Eye (tissue), 1 donor: Measurements from ENCODE around the gene TET3.

ENCODE experiments used
- DNase-seq: peaks from one replicate; pipeline ENCODE4 v3.0.0-alpha.2; 2015

TET3 gene

DNA sequence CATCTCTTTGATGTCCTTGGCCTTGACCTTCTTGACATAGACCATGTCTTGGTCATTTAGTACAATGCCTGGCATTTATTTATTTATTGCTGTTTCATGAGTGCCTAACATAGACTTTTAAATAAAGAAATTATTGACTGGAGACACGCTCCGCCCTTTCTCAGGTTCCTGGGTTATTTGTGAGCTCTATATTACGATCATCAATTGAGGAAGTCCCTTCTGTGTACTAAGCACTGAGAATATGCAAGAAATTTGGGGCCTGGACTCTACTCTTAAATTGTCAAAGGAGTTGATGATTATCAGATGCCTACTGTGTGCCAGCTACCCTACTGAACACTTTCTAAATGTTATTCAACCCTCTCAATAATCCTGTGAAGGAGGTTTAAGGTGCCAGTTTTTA is 19.7 kb upstream of the TET3 start:
- DNase-seq = no peak

DNA sequence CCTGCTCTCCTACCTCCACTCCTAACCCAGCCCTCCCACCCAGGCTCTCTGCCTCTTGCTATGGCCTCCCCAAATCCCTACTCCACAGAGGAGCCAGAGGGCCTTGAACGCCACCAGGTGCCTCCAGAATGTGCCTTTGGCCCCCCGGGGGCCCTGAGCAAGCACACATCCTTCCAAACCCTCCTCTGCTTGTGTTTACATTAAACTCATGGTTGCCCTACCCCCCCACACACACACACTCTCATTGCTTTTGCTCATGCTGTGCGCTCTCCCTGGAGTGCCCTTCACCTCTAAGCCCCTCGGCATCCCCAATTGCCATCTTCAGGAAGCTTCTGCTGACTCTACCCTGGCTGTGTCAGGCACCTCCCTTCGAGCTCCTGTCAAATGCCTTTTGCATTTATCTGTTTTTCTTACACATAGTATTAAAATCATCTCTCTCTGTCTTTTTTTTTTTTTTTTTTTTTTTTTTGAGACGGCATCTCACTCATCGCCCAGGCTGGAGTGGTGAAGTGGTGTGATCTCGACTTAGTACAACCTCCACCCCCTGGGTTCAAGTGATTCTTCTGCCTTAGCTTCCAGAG is 16.3 kb upstream of the TET3 start:
- no peak for DNase-seq

DNA sequence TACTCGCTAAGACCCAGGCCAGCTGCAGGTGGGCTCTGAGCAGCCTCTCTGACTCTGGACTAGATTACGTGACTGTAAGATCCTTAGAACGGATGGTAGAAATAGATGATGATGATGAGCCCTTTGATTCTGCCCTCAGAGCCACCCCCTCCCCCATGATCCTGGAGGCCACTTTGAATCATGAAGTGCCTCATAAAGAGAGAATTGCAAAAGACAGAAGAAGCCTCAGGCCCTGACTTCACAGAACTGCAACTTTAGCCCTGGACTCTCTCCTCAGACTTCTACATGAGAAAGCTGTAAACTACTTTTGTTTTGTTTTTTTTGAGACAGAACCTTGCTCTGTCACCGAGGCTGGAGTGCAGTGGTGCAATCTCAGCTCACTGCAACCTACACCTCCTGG is 15.4 kb upstream of the TET3 start:
- DNase-seq = no peak

DNA sequence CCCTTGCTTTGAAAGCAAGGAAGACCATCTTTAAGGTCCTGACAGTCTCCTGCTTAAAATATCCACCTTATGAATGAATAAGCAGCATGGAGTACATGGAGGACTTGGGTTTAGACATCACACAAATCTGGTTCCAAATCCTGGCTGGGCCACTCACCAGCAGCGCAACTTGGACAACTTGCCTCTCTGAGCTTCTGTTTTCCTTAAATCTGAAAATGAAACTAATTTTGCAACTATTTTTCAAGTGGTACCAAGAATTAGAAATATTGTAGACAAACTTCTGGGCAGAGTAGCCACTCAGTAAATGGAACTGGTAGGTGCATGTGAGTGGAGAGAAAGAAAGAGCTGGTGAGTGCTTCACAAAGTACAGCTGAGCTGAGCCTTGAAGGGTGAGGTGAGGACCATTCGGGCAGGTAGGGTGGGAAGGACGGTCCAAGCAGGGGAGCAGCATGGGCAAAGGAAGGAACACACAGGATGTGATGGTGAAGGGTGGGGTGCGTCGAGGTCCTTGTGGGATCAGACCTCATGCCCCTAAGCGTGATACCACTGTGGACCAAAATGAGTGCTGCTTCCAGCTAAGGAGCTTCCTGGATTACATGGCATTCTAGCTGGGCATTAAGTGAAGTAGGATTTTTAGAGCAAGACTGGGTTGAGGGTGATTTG is 14.4 kb upstream of the TET3 start:
- DNase-seq = no peak

DNA sequence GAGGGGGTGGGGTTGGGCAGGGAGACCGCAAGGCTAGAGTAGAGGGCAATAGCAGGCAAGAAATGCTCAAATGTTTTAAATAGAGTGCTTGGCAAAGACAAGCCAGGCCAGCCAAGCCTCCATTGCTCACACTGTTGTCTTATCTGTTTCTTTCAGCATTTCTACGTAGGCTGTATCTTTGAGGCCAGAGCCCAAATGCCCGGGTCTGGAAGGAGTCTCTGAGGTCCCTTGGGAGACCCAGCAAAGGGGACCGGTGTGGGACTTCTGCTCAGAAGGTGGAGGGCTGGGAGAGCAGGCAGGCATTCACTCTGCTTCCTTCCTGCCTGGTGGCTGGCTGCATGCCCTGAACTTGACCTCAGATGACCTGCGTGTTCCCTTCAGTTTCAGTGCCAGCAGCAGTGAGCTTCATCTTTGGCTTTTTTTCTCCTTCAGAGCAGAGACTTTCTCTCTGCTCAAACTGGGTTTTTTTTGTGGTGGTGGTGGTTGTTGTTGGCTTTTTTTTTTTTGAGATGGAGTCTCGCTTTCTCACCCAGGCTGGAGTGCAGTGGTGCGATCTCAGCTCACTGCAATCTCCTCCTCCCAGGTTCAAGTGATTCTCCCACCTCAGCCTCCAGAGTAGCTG is 13.7 kb upstream of the TET3 start:
- no peak for DNase-seq

DNA sequence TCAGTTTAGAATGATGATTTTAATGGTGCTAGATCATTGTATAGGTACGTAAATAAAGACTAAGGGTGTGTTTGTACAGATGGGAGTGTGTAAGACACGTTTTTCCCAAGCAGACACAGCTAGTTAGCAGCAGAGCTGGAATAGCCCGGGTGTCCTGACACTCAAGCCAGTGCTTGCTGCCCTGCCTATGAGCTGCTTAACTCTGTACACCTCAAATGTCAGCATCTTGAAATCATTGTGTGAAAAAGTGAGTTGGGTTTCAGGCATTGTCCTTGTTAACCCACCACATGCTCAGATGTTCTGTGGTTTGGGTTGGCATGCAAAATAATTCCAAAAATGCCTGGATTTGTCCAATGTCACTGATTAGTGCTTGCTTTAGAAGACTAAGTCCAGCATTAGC is 13.0 kb upstream of the TET3 start:
- no peak for DNase-seq

DNA sequence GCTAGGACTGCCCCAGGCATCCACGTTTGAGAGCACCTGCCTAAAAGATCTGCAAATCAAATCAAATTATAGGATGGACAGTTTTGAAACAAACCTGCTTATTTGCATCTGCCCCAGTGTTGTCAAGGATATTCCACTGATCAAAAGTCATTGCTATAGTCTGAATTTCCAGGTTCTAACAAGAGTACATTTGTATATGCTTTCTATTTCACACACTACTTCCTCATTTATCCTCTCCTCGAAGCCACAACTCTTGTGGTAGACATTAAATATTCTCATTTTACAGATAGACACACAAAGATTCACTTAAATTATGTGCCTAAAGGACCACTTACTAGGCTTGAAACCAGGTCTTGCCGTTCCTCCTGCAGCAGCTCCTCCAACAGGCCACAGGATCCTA is 11.9 kb upstream of the TET3 start:
- DNase-seq = no peak

DNA sequence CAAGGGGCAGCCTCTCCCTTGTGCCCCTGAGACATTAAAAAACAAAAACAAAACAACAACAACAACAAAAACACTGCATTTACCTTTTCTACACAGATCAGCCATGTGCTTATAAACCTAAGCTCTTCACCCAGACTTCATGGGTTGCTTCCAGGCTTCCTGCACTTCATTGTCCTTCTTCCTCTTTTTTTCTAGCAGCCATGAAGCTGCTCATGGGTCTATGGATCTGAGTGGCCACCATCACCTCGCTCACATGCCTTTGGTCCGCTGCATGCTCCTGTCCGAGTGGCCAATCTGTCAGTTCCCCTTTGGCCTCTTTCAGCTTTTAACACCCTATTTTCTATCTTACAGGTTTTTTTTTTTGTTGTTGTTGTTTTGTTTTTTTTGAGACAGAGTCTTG is 9.0 kb upstream of the TET3 start:
- DNase-seq = no peak

DNA sequence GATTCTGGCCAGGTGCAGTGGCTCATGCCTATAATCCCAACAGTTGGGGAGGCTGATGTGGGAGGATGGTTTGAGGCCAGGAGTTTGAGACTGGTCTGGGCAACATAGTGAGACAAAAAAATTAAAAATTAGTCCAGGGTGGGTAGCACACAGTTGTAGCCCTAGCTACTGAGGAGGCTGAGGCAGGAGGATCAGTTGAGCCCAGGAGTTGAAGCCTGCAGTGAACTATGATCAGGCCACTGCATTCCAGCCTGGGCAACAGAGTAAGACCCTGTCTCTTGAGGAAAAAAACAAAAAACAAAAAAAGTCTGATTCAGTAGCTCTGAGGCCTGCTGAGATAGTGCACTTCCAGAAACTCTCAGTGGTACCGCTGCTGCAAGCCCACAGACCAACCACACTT is 7.9 kb upstream of the TET3 start:
- no peak for DNase-seq

DNA sequence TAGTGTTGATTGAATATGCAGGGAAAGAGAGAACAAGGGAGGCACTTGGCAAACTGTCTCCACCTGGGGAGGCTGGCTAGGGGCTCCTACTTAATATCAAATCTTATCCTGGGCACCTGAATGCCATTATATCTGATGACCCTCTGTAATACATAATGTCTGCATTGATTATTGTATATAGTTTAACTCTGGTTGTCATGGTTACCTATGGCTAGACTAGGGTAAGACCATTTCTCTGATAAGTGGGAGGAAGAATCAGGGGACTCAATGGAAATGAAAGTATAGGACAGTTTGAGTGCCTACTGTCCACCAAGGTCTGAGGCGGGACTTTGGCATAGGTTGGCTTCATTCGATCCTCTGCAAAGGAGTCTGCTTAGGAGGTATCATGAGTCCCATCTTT is 7.2 kb upstream of the TET3 start:
- DNase-seq = no peak

DNA sequence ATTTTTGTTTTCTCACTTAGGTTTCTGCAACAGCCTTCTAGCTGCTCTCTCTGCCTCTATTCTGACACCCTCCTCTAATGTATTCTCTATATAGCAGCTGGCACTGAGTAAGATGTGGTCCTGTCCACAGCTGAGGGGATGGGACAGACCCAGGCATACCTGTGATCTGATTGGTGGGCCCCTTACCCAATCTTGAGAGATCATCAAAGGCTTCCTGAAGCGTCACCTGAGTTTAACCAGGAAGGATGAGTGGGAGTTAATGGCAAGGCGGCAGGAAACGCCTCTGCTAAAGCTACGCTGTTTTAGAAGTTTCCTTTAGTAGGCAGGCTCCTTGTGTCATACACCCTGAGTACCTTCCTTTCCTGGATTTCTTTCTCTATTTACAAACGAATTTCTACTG is 5.7 kb upstream of the TET3 start:
- DNase-seq = no peak

DNA sequence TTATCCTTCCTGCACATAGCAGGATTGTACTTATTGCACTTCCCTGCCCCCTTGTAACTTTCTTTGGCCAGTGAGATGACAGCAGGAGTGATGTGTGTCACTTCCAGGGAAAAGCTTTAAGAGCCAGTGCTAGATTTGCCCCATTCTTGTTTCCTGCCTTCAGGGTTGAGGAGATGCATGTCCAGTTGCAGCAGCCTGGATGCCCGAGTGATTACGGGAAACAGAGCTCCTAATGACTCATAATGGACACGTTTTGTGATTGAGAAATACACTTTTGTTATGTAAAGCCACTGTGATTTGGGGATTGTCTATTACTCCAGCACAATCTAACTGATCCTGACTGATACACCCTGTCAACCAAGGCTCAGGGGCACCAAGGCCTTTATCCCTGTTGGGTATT is 5.0 kb upstream of the TET3 start:
- no peak for DNase-seq

DNA sequence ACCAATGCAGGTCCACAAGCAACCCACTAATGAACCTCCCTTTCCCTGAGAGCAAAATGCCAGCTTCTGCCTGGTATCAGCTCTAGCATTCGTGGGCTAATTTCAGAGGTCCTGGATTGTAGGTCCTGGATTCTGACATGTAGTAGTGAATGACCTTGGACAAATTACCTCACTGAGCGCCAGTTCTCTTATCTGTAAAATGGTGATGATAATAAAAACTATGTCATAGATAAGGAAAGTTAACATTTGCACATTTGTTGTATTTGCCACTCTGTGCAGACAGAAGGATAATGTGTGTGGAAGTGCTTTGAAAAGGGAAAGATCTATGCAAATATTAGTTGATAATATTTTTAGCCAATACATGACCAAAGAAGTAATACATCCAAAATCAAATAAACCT is 4.1 kb upstream of the TET3 start:
- DNase-seq = no peak

DNA sequence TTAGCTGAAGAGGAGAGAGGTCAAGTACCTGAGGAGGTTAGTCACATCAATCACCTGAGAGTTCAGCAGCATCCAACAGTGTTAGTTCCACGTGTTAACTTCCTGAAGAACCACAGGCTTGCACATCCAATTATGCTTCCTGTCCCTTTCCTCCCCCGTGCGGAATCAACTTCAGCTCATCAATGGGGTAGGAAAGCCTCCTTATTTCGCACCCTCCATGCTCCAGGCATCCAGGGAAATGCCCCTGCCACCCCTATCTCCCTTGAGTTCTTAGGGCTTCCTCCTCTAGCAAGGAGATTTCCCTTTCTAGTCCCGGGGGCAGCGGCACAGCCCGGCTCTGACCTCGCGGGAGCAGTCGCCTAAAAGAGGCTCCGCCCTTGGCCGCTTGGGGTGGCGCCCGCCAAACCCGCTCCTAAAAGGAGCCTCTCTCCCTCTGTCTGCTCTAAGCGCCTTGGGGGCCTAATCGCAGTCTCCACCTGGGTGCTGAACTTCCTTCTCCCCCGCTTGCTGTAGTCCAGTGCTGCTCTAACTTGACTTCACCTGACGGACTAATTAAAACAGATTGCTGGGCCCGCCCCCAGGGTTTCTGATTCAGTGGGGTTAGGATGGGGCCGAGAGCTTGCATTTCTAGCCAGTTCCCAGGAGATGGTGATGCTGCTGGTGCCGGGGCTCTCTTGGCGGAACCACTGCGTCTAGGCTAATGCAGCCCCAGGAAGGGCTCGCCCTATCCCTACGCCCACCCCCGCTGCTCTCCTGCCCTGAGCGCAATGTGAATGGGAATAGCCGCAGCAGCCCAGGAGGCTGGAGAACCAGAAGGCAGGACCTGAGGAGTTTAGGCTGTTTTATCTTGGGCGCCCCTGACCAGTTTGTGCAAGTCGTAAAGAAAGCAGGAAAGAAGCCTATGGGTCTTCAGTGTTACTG is 3.4 kb upstream of the TET3 start:
- peak; percentile 61 for DNase-seq

DNA sequence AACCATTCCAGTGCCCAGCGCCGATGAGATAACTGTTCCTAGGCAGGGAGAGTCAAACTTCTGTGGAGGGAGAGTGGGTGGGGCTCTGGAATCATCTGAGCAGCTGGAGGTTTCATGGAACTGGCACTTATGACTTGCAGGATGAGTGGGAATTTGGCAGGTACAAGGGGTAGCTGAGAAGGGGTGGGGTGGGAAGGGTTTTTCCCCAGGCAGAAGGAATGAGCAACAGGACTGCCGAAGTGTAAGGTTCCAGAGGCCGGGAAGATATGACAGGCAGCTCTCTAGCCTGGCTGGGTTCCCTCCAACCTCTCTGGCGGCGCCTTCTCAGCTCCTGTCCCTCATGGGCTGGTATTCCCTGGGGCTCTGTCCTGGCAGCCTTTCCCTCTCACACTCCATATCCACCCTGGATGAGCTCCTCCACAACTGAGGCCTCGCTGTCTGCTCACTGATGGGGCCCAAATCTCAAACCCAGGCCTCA is 2.5 kb upstream of the TET3 start:
- DNase-seq = peak; percentile 15

DNA sequence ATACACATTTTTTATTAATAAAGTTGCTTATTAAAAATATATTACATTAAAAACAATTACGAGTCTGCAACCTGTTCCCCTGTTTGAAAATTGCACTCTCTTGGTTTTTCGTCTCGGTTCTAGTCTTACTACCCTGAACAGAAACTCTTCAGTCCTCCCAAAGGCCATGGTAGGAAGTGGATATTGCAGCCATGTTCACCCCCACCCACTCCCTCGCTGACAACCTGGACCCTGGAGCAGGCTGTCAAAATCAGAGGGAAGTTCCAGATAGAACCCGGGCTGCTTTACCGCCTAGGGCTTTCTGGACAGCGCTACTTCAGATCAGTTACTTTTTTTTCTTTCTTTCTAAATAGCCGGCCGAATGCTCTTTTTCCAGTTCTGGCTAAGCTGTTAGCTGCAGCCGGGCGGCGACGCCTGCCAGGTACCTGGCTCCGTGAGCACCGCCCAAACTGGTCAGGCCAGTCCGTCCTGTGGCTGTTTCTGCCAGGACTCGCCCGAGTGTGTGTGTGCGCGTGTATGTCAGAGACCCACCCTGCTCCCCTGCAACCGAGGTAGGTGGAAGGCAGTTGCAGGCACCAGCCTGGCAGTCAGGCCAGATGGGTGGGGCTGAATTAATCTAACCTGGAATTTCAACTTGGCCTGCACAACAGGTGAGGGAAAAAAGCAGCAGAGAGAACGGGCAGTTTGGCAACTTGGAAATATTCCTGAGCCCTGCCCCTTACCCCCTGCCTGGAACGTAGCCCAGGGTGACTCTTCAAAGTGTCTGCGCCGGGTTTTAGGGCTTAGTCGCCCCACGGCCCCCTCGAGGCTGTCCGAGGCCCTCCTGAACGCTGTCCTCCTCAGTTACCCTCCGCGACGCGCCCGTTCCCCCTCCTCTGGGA is 1.1 kb upstream of the TET3 start:
- no peak for DNase-seq

DNA sequence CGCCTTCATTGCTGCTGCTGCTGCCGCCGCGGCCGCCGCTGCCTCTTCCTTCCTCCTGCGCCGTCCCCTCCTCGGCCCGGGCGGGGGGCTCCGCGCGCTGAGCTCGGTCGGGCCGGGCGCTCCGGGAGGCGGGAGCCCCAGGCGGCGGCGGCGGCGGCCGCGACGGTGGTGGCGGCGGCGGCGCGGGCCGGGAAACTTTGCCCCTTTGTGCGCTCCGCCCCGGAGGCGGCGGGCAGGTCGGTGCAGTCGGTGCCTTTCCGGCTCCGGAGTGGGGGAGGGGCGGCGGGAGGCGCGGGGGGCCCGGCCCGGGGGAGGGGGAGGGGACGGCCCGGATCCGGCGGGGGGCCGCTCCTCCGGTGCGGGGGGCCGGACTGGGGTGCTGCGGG is 205 bp downstream of the TET3 start:
- peak; percentile 69 for DNase-seq

DNA sequence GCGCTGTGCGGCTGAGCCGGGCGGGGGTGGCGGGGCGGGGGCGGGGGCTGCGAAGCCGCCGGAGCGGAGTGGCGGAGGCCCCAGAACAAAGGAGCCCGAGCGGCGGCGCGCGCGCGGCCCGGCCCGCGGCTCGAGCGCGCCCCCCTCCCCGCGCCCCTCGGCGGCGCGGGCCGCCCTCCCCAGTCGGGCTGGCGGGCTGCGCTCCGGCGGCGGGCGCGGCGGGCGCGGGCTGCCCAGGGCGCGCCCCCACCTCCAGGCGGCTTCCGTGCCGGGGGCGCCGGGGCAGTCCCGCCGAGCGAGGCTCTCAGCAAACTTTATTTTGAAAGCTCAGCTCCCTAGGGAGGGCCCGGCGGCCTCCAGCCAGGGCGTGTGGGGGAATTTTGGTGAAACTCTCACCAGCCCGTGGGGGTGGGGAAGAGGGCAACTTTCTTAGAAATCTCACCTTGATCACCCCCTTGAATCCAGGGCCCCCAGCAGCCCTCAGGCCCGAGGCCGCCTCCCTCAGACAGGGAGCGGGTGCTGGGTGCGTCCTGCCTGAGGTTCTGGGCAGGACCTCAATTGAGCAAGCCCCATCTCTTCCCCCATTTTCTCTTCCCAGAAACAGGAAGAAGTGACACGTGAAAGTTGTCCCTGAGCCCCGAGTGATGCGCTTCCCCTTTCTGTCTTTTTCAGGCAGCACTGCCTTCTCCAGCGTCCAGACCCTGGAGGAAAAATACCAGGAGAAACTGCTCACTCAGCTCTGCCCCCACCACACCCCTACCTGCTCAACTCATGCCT is 786 bp downstream of the TET3 start:
- peak; percentile 63 for DNase-seq

DNA sequence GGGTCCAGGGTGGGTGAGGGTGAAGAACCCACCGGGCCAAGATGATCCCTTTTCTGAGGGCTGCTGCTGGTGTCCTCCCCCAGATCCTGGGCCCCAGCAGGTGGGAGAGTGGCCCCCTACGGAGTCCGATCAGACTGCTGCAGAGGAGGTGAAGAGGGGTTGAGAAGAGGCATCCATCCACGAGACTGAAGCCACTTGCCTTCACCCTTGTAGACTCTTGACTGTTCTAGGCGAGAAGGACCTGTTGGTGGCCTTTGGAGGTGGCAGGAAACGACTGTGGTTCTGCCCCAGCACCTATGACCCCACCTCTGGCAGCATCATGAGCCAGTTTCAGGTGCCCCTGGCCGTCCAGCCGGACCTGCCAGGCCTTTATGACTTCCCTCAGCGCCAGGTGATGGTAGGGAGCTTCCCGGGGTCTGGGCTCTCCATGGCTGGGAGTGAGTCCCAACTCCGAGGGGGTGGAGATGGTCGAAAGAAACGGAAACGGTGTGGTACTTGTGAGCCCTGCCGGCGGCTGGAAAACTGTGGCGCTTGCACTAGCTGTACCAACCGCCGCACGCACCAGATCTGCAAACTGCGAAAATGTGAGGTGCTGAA is 1.5 kb downstream of the TET3 start:
- no peak for DNase-seq

DNA sequence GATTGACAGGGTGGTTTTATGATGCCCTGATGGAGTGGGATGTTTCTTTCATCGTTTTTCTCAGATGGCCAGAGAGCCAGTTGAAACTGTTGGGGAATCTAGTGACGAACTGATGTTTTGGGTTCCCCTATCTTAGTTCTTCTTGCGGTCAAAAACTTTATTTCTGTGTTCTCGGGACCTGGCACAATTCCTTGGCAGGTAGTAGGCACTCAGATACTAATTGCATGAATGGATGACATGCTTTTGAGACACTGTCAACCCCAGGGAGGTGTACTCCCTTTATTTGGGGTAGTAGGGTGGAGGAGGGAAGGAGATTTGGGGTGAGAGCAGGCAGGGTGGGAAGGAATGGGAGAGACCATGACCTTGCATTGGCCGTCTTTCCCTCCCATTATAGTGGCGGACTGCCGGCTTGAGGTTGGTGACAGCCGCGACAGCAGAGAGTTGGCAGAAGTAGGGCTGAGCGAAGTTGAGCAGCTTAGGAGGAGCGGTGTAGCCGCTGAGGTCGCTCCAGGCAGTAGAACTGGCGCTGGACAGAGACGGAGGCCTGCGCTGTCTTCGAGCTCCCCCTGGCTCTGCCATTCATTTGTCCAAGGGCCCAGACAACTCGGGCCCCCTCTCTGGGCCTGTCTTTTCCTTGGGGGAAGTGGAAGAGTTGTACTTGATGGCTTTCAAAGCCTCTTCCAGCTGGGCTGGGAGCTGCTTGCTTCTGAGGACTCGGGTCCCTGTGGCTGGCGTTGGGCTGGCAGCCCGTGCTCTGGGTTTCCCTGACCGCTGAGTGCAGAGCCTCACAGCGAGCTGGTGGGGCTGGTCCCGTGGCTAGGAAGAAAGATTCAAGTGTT is 2.6 kb downstream of the TET3 start:
- DNase-seq = peak; percentile 68
